Measurements from ENCODE around the gene CARM1. TPM values are rescaled to one million over a fixed set of nuclear protein-coding genes. Genes with fewer than 3 reads are reported as not detected.
"Not testable (repeated sequence)": the region's sequence is repeated elsewhere in the genome, so short reads cannot be mapped to it uniquely, and the experiment has no call there.

The CARM1 gene
- polyA plus RNA-seq, 1 donor = 43.5 TPM

DNA sequence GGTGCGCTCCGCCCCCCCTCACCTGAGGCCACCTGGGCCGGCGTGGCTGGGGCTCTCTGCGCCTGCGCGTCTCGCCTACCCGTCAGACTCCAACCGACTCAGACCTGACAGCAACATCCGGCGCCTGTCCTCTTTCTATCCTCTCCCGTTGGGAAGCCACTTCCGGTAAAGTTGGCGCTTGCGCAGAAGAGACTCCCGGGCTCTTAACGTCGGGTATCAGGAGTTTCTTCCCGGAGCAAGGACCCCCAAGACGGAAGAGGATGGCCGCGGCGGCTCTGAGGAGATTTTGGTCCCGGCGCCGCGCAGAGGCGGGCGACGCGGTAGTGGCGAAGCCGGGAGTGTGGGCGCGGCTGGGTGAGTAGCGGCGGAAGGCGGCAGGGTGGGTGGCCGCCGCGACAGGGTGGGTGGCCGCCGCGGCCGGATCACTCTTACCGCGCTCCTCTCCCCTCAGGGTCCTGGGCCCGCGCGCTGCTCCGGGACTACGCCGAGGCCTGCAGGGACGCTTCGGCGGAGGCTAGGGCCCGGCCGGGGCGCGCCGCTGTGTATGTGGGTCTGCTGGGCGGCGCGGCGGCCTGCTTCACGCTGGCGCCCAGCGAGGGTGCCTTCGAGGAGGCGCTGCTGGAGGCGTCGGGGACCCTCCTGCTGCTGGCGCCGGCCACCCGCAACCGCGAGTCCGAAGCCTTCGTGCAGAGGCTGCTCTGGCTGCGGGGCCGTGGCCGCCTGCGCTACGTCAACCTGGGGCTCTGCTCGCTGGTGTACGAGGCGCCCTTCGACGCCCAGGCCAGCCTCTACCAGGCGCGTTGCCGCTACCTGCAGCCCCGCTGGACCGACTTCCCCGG lies 57.4 kb downstream of the CARM1 start, which contains the start of the genes TIMM29 and YIPF2:
TIMM29 (plus strand) TSS at position 249 of the 839 bp plus-strand sequence; CDS start at position 261, 12 bp downstream.
YIPF2 (minus strand) TSS at position 77 of the 839 bp plus-strand sequence. CDS start 229 bp downstream, outside the sequence.
- DNase-seq = peak; percentile 99

DNA sequence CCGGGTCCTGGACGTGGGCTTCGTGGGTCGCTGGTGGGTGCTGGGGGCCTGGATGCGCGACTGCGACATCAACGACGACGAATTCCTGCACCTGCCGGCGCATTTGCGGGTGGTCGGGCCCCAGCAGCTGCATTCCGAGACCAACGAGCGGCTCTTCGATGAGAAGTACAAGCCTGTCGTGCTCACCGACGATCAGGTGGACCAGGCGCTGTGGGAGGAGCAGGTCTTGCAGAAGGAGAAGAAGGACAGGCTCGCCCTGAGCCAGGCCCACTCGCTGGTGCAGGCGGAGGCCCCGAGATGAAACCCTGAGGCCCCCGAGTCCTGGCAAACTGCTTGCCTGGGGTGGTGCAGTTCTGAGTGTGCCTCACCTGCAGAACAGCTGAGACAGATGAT lies 58.0 kb downstream of the CARM1 start:
- DNase-seq = no peak

DNA sequence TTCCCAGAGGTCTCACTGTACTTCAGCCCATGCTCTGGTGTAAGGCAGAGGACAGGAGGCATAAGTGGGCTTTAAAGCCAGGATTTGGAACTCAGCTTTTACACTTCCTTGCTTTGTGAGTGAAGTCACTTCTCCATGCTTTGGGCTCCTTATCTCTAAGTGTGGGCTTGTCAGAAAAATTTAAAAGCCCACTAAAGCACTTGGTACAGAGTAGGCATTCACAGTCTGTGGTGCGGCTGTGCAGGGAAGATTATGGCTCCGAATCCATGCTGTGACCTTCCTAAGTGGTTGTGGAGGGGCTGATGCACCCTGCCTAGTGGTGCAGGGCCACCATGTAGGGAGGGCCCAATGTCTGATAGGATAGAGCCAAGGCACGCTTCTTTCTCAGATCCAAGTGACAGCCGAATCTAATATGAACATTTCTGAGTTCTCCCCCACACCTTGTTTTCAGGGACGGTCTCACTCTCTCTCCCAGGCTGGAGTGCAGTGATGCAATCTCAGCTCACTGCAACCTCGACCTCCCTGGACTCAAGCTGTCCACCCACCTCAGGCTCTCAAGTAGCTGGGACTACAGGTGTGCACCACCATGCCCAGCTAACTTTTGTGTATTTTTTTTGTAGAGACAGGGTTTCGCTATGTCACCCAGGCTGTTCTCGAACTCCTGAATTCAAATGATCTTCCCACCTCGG lies 64.2 kb downstream of the CARM1 start:
- DNase-seq = no peak

DNA sequence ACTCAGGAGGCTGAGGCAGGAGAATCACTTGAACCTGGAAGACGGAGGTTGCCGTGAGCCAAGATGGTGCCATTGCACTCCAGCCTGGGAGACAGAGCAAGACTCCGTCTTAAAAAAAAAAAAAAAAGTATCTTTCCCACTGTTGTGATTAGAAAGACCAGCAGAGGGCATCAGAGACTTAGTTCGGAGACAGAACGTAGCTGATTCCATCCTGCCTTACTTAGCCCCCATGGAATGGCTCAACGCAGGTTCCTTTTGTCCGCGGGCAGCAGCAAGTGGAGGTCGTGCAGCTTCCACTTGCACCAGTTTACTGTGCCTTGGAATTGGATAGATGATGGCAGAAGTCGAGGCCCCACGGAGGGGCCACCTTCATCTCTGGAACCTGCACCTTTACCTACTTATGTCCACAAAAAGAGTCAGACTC lies 65.3 kb downstream of the CARM1 start:
- peak; percentile 88 for DNase-seq

DNA sequence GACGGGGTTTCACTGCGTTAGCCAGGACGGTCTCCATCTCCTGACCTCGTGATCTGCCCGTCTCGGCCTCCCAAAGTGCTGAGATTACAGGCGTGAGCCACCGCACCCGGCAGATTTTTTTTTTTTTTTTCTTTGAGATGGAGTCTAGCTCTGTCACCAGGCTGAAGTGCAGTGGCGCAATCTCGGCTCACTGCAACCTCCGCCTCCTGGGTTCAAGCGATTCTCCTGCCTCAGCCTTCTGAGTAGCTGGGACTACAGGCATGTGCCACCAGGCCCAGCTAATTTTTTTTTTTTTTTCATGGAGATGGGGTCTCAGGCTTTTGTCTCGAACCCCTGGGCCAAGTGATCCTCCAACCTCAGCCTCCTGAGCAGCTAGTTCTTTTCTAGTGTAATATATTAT lies 70.3 kb downstream of the CARM1 start:
- DNase-seq = not testable (repeated sequence)

DNA sequence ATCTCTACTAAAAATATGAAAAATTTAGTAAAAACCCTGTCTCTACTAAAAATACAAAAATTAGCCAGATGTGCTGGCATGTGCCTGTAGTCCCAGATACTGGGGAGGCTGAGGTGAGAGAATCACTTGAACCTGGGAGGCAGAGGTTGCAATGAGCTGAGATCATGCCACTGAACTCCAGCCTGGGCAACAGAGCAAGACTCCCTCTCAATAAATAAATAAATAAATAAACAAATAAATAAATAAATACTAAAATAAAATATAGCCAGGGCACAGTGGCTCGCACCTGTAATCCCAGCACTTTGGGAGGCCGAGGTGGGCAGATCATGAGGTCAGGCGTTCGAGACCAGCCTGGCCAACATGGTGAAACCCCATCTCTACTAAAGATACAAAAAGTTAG lies 72.1 kb downstream of the CARM1 start:
- not testable (repeated sequence) for DNase-seq

DNA sequence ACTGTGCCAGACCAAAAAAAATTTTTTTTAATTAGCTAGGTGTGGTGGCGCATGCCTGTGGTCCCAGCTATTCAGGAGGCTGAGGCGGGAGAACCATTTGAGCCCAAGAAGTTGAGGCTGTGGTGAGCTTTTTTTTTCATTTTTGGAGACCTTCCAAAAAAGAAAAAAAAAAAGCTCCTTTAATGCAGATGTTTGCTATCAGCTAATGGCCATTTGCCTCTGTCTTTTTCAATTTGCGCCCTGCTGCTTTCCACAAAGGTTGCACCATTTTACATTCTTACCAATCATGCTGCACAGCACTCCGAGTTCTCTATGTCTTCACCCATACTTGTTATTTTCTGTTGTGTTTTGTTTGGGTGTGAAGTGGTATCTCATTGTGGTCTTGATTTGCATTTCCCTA lies 73.9 kb downstream of the CARM1 start:
- no peak for DNase-seq

DNA sequence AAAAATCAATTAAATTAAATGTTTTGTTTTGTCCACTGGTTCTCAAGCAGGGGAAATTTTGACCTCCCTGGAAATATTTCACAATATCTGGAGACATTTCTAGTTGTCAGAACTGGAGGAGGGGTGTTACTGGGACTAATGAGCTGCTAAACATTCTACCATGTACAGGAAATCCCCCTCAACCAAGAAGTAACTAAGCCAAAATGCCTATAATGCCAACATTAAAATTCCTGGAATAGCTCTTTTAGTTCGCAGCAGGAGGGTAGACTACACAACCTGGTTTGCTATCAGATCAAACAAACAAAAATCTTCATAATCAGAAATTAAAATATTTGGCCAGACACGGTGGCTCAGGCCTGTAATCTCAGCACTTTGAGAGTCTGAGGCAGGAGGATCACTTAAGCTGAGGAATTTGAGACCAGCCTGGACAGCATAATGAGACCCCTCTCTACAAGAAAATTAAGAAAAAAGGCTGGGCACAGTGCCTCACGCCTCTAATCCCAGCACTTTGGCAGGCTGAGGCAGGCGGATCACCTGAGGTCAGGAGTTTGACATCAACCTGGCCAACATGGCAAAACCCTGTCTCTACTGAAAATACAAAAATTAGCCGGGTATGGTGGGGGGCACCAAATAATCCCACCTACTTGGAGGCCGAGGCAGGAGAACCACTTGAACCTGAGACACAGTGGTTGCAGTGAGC lies 75.8 kb downstream of the CARM1 start:
- no peak for DNase-seq

DNA sequence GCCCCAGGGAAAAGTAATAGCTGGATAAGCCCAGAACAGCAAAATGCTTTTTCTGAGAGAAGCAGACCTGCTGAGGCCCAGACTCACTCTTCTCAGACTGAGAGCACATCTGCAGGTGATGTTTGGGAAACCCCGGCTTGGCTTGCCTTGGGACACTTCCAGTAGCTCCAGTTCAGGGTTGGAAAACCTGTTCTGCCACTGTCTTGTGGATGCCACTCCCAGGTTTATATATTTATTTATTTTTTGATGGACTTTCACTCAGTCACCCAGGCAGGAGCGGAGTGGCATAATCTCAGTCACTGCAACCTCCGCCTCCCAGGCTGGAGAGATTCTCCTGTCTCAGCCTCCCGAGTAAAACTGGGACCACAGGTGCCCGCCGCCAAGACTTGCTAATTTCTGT lies 81.5 kb downstream of the CARM1 start:
- no peak for DNase-seq

DNA sequence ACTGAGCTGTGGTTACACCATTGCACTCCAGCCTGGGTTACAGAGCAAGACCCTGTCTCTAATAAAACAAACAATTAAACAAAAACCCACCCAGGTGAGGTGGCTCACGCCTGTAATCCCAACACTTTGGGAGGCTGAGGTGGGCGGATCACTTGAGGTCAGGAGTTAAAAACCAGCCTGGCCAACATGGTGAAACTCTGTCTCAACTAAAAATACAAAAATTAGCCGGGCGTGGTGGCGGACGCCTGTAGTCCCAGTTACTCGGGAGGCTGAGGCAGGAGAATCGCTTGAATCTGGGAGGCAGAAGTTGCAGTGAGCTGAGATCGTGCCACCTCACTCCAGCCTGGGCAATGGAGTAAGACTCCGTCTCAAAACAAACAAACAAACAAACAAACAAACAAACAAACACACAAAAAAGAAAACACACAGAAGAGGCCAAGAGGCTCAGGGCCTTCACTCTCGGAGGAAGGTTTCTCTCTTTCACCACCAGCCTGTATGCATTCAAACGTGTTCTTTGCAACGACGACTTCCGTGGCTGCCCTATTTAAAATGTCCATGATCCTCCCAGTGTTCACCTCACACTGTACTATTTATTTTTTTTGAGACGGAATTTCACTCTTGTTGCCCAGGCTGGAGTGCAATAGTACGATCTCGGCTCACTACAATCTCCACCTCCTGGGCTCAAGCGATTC lies 88.1 kb downstream of the CARM1 start:
- DNase-seq = not testable (repeated sequence)

DNA sequence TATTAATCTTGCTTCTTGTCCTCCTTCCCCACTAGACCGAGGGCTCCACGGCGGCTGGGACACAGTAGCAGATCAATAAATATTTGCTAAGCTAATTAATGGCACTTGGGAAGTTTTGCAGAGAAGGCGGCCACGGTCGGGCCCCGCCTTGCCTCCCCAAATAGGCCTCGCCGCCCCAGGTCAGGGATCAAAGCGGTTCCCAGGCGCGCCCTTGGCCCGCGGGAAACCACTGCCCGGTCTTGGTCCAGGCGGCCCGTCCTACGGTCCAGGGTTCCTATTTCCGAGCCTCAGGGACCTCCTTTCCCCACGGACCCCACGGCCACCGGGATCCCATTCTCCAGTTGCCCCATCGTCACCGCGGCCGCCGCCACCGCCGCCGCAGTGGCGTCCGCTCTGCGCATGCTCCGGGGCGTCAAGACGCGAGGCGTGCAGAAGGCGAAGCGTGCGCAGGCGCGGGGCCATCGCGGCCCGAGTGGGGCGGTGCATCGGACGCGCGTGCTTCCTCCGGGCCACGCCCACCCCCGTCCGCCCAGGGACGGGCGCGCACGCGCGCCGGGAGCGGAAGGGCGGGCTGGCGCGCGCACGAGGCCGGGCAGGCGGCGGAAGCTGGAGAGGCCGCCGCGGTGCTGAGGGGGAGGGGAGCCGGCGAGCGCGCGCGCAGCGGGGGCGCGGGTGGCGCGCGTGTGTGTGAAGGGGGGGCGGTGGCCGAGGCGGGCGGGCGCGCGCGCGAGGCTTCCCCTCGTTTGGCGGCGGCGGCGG lies 89.1 kb downstream of the CARM1 start, which contains the start of gene SMARCA4:
SMARCA4 (plus strand) TSS at position 717 of the 759 bp plus-strand sequence. CDS start 23,122 bp downstream, outside the sequence.
- peak; percentile 97 for DNase-seq

DNA sequence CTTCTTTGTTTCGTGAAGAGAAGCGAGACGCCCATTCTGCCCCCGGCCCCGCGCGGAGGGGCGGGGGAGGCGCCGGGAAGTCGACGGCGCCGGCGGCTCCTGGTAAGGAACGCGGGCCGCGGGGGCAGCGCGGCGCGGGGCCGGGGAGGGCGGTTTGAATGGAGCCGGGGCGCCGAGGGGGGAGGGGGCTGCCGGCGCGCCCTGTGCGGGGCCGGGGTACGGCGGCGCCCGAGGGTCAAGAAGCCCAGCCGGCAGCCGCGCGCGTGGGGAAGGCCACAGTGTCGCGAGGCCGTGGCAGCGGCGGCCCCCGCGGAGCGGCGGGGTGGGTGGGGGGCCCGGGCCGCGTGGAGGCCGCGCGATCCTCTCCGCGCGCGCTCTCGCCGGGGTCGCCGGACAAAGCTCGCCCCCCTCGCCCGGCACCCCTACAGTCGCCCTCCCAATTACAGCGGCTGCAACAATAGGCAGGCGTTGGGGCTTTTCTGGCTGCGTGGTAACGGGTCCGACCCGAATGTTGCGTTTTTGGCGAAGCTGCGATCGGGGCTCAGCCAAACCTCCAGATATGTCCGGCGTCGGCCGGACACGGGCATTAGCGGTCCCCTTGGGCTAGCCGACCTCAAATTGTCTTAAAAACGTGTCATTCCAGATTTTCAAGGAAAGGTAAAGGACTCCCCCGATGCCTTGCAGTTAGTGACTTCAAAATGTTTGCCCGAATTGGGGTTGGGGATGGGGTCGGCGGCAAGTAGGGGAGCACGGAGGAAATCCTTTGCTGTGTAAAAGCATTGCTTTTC lies 89.9 kb downstream of the CARM1 start:
- peak; percentile 39 for DNase-seq

DNA sequence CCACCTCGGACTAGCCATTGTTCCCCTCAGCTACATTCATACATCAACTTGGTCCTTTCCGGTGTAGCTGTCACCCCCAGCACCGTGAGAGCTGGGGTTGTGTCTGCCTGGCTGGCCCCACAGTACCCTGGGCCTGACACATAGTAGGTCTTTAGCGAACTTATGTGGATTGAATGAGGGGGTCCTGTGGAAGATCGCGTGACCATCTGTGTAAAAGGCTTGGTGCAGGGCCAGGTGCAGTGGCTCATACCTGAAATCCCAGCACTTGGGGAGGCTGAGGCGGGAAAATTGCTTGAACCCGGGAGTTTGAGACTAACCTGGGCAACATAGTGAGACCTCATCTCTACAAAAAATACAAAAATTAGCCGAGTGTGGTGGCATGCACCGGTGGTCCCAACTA lies 91.5 kb downstream of the CARM1 start:
- DNase-seq = no peak

DNA sequence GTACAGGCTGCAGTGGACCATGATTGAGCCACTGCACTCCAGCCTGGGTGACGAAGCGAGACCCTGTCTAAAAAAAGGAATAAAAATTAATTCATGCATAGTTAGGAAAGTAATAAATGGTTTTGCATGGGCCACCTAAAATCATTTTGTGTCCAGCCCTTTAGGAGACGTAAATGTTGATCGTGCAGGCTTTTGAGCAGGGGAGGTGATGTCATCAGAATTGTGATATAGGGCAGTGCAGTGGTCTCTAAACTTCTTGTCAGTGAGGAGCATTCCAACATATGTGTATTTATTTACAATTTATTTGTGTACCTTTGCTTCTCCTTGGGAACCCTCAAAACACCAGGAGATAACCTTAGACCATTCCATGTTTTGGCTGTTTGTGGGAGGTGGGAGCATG lies 92.5 kb downstream of the CARM1 start:
- DNase-seq = no peak

DNA sequence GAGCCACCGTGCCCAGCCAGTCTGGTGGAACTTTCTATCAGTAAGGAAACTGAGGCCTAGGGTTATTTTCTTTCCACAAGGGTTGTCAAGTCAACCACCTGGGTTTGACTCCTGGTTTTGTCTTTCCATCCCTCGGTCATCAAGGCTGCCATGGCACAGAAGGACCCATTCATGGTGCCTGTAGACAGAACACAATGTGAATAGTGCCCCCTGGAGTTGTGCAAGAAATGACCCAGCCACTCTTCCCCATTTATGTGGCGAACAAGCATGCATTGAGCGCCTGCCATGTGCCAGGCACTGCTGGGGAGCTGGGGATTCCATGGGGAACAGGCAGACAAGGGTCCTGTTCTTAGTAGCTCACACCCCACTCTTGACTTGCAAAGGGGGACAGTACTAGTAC lies 93.5 kb downstream of the CARM1 start:
- no peak for DNase-seq

DNA sequence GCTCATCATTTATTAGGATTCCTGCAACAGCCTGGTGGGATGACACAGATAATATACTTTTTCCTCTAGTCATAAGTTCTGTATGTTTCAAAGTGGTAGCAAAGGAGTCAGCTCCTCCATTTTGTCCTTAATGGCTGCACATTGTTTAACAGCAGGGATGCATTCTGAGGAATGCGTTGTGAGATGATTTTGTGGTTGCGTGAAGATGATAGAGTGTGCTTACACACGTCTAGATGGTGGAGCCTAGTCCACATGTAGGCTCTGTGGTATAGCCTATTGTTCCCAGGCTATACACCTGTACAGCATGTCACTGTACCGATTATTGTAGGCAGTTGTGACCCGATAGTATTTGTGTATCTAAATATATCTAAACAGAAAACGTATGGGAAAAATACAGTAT lies 94.0 kb downstream of the CARM1 start:
- no peak for DNase-seq

DNA sequence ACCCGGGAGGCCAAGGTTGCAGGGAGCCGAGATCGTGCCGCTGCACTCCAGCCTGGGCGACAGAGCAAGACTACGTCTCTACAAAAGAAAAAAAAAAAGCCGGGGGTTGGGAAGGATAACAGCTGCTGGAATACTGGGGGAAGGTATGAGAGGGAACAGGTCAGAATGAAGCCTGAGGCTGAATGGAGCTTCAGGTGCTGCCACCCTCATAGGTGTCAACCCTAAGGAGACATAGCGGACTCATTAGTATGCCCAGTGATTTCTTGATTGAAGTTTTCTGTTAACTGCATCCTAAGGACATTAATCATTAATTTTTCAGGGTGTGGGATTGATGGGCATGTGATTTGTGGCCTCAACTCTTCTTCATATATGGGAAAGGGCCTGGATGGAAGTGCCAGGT lies 95.5 kb downstream of the CARM1 start:
- no peak for DNase-seq

DNA sequence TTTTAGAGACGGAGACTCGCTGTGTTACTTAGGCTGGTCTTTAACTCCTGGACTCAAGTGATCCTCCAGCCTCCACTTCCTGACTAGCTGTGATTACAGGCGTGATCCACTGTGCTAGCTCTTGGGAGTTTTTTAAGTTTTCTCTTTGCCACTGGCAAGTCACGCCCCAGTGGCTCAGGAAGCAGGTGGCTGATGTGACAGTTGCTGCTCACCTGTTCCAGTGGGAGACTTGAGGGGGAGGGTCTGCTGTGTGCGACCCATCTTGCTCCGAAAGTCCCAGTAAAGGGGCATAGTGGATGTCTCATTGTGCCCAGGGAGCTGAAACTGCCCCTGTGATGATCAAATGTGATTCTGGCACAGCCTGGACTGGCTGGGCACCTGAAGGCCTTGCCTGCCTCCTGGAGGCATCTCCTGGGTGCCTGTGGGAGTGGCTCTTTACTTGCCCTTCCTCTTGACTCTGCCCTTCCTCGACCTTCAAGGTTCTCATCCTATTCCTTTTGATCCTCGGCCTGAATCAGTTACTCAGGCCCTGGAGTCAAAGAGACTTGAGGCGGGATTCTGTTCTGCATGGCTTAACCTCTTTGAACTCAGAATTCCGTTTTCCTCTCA lies 97.3 kb downstream of the CARM1 start:
- DNase-seq = peak; percentile 25

DNA sequence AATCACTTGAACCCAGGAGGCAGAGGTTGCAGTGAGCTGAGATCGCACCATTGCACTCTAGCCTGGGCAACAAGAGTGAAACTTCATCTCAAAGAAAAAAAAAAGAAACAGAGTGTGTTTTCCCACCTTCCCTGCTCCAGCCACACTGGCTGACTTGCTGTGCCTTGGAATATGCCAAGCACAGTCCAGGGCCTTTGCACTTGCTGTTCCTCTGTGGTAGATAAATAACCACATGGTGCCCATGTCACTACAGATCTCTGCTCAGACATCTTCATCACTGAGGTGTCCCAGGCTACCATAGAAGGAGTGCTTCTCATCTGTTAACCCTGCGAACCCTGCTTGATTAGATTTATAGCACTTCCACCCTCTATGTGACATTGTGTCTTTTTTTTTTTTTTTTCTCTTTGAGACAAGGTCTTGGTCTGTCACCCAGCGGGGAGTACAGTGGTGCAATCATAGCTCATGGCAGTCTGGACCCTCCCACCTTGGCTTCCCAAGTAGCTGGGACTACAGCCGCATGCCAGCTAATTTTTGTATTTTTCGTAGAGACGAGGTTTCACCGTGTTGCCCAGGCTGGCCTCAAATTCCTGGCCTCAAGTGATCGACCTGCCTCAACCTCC lies 99.9 kb downstream of the CARM1 start:
- DNase-seq = no peak

Data from left kidney (tissue), 2 donors.